Measurements from ENCODE around the gene KIF13A. TPM values are rescaled to one million over a fixed set of nuclear protein-coding genes. Genes with fewer than 3 reads are reported as not detected.
"Not testable (repeated sequence)": the region's sequence is repeated elsewhere in the genome, so short reads cannot be mapped to it uniquely, and the experiment has no call there.

The KIF13A gene
- total RNA-seq, 3 donors from 2014 or later = 40.0 to 60.4 (median 49.6) TPM

- no peaks in the 10 kb centered on the region for H3K4me1 ChIP-seq
- no peak overlapping the region for H3K4me3 ChIP-seq
- no peaks in the 10 kb centered on the region for H3K27me3 ChIP-seq
- peak overlapping the region; percentile 68 to 87 for H3K27ac ChIP-seq
- H3K9me3 ChIP-seq = no peaks in the 10 kb centered on the region
- intact Hi-C loops (cut with DNase I; ENCODE audit: low total_unique reads) = no loop called here
- no peaks in the 10 kb centered on the region for H3K36me3 ChIP-seq
- TF ChIP-seq POLR2AphosphoS5 (IDR thresholded peaks at IDR 0.05) (no peak), CTCF (IDR thresholded peaks at IDR 0.05) (no peak), POLR2A (IDR thresholded peaks at IDR 0.05) (no peak)
- DNase-seq (ENCODE audit: low spot score in 2 of 2) = no peak
Observed at GRCh38 chr6:17863901-17864754, 123.3 kb downstream of the KIF13A start.

- TF ChIP-seq POLR2AphosphoS5 (IDR thresholded peaks at IDR 0.05) = no peak
- no peak for TF ChIP-seq CTCF (IDR thresholded peaks at IDR 0.05)
- TF ChIP-seq POLR2A (IDR thresholded peaks at IDR 0.05) = no peak
- H3K4me1 ChIP-seq = no peaks in the 10 kb centered on the region
- DNase-seq (ENCODE audit: low spot score in 2 of 2) = no peak
- no peak overlapping the region for H3K4me3 ChIP-seq
- H3K9me3 ChIP-seq = no peaks in the 10 kb centered on the region
- no peak overlapping the region for H3K27ac ChIP-seq
- no peaks in the 10 kb centered on the region for H3K27me3 ChIP-seq
- no peaks in the 10 kb centered on the region for H3K36me3 ChIP-seq
- intact Hi-C loops (cut with DNase I; ENCODE audit: low total_unique reads) = no loop called here
Observed at GRCh38 chr6:17861361-17861760, 126.1 kb downstream of the KIF13A start.

- Histone ChIP-seq H3K9me3 (no peaks in the 10 kb centered on the region), H3K27me3 (no peaks in the 10 kb centered on the region), H3K4me3 (no peak overlapping the region), H3K4me1 (no peaks in the 10 kb centered on the region), H3K36me3 (no peaks in the 10 kb centered on the region), H3K27ac (no peak overlapping the region)
- intact Hi-C loops (cut with DNase I; ENCODE audit: low total_unique reads) = no loop called here
- no peak for DNase-seq (ENCODE audit: low spot score in 2 of 2)
- TF ChIP-seq POLR2A (IDR thresholded peaks at IDR 0.05) = no peak
- TF ChIP-seq CTCF (IDR thresholded peaks at IDR 0.05) = no peak
- no peak for TF ChIP-seq POLR2AphosphoS5 (IDR thresholded peaks at IDR 0.05)
Observed at GRCh38 chr6:17859846-17860245, 127.6 kb downstream of the KIF13A start.

GRCh38 chr6:17858584-17858983 is 128.9 kb downstream of the KIF13A start:
- Histone ChIP-seq H3K36me3 (no peaks in the 10 kb centered on the region), H3K9me3 (no peaks in the 10 kb centered on the region), H3K27me3 (no peaks in the 10 kb centered on the region), H3K27ac (no peak overlapping the region), H3K4me1 (no peaks in the 10 kb centered on the region), H3K4me3 (no peak overlapping the region)
- DNase-seq (ENCODE audit: low spot score in 2 of 2) = no peak
- TF ChIP-seq CTCF (IDR thresholded peaks at IDR 0.05) = no peak
- intact Hi-C loops (cut with DNase I; ENCODE audit: low total_unique reads) = no loop called here

- H3K27ac ChIP-seq; H3K4me3 ChIP-seq; H3K4me1 ChIP-seq; intact Hi-C loops (cut with DNase I; ENCODE audit: low total_unique reads); H3K9me3 ChIP-seq; DNase-seq (ENCODE audit: low spot score in 2 of 2); H3K27me3 ChIP-seq; H3K36me3 ChIP-seq: not testable (repeated sequence)
Observed at GRCh38 chr6:17857188-17857587, 130.2 kb downstream of the KIF13A start.

Measured in breast epithelium (tissue), 4 donors.